Measurements from ENCODE around the gene ARHGAP8.

ARHGAP8 gene

GRCh38 chr22:44752285-44753188 is at the start of gene ARHGAP8:
TSS of gene ARHGAP8 (plus strand) at chr22:44752575. CDS start at chr22:44786528, 33,953 bp downstream.
- no peak for DNase-seq

GRCh38 chr22:44703255-44703870 is 49.0 kb upstream of the ARHGAP8 start:
- DNase-seq: no peak

GRCh38 chr22:44704159-44705021 is 48.0 kb upstream of the ARHGAP8 start:
- no peak for DNase-seq

GRCh38 chr22:44705022-44705297 is 47.4 kb upstream of the ARHGAP8 start:
- DNase-seq: no peak

GRCh38 chr22:44706488-44706887 is 45.9 kb upstream of the ARHGAP8 start:
- DNase-seq: no peak

GRCh38 chr22:44707178-44707577 is 45.2 kb upstream of the ARHGAP8 start:
- no peak for DNase-seq

GRCh38 chr22:44707752-44708151 is 44.6 kb upstream of the ARHGAP8 start:
- DNase-seq: no peak

GRCh38 chr22:44709881-44710392 is 42.4 kb upstream of the ARHGAP8 start:
- no peak for DNase-seq

- DNase-seq: no peak
These were observed 41.7 kb upstream of the ARHGAP8 start for GRCh38 chr22:44710474-44711240.

- no peak for DNase-seq
These were observed 41.2 kb upstream of the ARHGAP8 start for GRCh38 chr22:44711241-44711560.

- DNase-seq: no peak
These were observed 40.5 kb upstream of the ARHGAP8 start for GRCh38 chr22:44711690-44712555.

GRCh38 chr22:44712962-44713361 is 39.4 kb upstream of the ARHGAP8 start:
- DNase-seq: no peak

- DNase-seq: no peak
These were observed 37.5 kb upstream of the ARHGAP8 start for GRCh38 chr22:44714703-44715350.

GRCh38 chr22:44718418-44718817 is 34.0 kb upstream of the ARHGAP8 start:
- DNase-seq: no peak

- no peak for DNase-seq
These were observed 32.6 kb upstream of the ARHGAP8 start for GRCh38 chr22:44719586-44720368.

GRCh38 chr22:44721213-44721612 is 31.2 kb upstream of the ARHGAP8 start:
- DNase-seq: peak; percentile 41

GRCh38 chr22:44722611-44723010 is 29.8 kb upstream of the ARHGAP8 start:
- no peak for DNase-seq

GRCh38 chr22:44723801-44724200 is 28.6 kb upstream of the ARHGAP8 start:
- DNase-seq: no peak

GRCh38 chr22:44724416-44724815 is 28.0 kb upstream of the ARHGAP8 start:
- no peak for DNase-seq

- DNase-seq: no peak
These were observed 27.5 kb upstream of the ARHGAP8 start for GRCh38 chr22:44724859-44725258.

All from NCI-H1048 (cell line).